Measurements from ENCODE around the gene SMIM31.

GRCh38 chr4:164761241-164761640 lies 7.3 kb downstream of the SMIM31 start:
- TF ChIP-seq CTCF (IDR thresholded peaks at IDR 0.05) (no peak), POLR2A (IDR thresholded peaks at IDR 0.05) (no peak)
